BE2C (cell line): ENCODE results near the gene CRYBG2.
A peak's percentile ranks its signal among the peaks of the same experiment; 100 is the strongest.

Experiments
- DNase-seq: peaks from one replicate; pipeline ENCODE4 v3.0.0-alpha.2; 2020
- H3K27me3 ChIP-seq: fragments of 250-450 bp; sonication (Bioruptor Pico); 2 replicates; pipeline ENCODE4 v1.5.1; 2020; ENCODE audit warnings: mild to moderate bottlenecking
- H3K36me3 ChIP-seq: fragments of 250-450 bp; sonication (Bioruptor Pico); 2 replicates; pipeline ENCODE4 v1.5.1; 2020; ENCODE audit warnings: mild to moderate bottlenecking
- H3K4me1 ChIP-seq: fragments of 250-450 bp; sonication (Bioruptor Pico); 2 replicates; pipeline ENCODE4 v1.5.1; 2020
- H3K4me3 ChIP-seq: 2 replicates; pipeline ENCODE4 v1.5.1; 2011; ENCODE audit warnings: low read depth, low read length
- H3K9me3 ChIP-seq: fragments of 250-450 bp; sonication (Bioruptor Pico); 2 replicates; pipeline ENCODE4 v1.5.1; 2020
- TF ChIP-seq, protein P1 (sequence below): IDR thresholded peaks from 2 replicates; pipeline ENCODE4 v1.5.1; 2012; ENCODE audit warnings: mild to moderate bottlenecking, low read depth, low read length

CRYBG2 gene

DNA sequence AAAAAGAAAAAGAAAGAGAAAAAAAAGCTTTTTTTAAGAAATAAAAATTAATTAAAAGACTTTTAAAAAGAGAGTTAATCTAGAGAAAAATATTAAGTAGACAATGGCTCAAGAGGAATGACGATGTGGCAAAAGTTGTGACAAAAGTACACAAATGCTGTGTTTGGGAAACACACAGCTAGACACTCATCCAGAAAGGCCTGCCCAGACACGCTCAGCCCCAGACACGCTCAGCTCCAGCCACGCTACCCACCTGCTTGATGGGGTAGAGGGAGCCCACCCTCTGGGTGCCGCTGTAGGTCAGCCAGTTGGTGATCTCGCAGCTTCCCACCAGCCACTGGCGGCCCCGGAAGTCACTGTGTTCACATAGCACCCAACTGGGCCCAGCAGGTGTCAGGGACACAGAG, 26.0 kb downstream of the CRYBG2 start:
- TF ChIP-seq, protein P1, sequence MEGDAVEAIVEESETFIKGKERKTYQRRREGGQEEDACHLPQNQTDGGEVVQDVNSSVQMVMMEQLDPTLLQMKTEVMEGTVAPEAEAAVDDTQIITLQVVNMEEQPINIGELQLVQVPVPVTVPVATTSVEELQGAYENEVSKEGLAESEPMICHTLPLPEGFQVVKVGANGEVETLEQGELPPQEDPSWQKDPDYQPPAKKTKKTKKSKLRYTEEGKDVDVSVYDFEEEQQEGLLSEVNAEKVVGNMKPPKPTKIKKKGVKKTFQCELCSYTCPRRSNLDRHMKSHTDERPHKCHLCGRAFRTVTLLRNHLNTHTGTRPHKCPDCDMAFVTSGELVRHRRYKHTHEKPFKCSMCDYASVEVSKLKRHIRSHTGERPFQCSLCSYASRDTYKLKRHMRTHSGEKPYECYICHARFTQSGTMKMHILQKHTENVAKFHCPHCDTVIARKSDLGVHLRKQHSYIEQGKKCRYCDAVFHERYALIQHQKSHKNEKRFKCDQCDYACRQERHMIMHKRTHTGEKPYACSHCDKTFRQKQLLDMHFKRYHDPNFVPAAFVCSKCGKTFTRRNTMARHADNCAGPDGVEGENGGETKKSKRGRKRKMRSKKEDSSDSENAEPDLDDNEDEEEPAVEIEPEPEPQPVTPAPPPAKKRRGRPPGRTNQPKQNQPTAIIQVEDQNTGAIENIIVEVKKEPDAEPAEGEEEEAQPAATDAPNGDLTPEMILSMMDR = no peak
- Histone ChIP-seq H3K4me1 (no peaks in the 10 kb centered on the region), H3K27me3 (no peaks in the 10 kb centered on the region), H3K4me3 (no peak overlapping the region), H3K36me3 (no peaks in the 10 kb centered on the region), H3K9me3 (no peaks in the 10 kb centered on the region)
- no peak for DNase-seq

DNA sequence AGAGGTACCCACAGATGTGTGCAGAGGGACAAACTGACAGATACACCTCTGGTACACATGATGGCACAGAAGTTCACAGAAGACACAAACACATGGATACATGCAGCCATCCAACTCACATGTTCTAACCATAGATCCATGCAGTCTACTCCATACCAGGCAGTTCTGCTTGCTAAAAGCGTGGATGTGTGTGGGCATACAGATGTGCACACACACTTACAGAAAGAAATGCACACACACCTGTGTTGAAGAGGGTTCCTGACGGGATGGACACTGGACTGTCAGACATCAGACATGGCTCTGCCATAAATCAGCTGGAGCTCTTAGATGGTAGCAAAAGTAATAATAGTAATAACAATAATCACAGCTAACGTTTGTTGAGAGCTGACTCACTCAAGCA, 29.4 kb downstream of the CRYBG2 start:
- Histone ChIP-seq H3K9me3 (no peaks in the 10 kb centered on the region), H3K4me1 (no peaks in the 10 kb centered on the region), H3K4me3 (no peak overlapping the region), H3K27me3 (no peaks in the 10 kb centered on the region), H3K36me3 (no peaks in the 10 kb centered on the region)
- TF ChIP-seq, protein P1 = no peak
- no peak for DNase-seq

GRCh38 chr1:26323382-26323781, 30.5 kb downstream of the CRYBG2 start:
- H3K36me3 ChIP-seq = no peaks in the 10 kb centered on the region
- no peak overlapping the region for H3K4me3 ChIP-seq
- H3K4me1 ChIP-seq = no peaks in the 10 kb centered on the region
- no peaks in the 10 kb centered on the region for H3K9me3 ChIP-seq
- TF ChIP-seq, protein P1 = no peak
- no peaks in the 10 kb centered on the region for H3K27me3 ChIP-seq
- DNase-seq = no peak

DNA sequence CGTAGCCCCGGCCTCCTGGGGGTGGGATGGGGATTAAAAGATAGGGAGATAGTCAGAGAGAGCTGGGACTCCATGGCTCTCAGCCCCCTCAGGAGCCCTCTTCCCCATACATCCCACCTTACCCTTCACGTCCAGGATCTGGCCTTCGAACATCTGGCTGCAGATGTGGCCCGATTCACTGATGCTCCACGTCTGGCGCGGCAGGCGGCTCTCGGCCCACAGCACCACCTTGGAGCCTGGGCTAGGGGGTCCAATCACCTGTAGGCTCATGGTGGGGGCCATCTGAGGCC, 31.9 kb downstream of the CRYBG2 start:
- Histone ChIP-seq H3K27me3 (no peaks in the 10 kb centered on the region), H3K4me1 (no peaks in the 10 kb centered on the region), H3K4me3 (no peak overlapping the region), H3K9me3 (no peaks in the 10 kb centered on the region), H3K36me3 (no peaks in the 10 kb centered on the region)
- TF ChIP-seq, protein P1 = no peak
- no peak for DNase-seq

GRCh38 chr1:26321315-26322041, 32.5 kb downstream of the CRYBG2 start:
- no peaks in the 10 kb centered on the region for H3K4me1 ChIP-seq
- no peaks in the 10 kb centered on the region for H3K9me3 ChIP-seq
- no peaks in the 10 kb centered on the region for H3K36me3 ChIP-seq
- no peak overlapping the region for H3K4me3 ChIP-seq
- no peaks in the 10 kb centered on the region for H3K27me3 ChIP-seq
- TF ChIP-seq, protein P1 = peak; percentile 70
- DNase-seq = peak; percentile 80

- Histone ChIP-seq H3K4me1 (no peaks in the 10 kb centered on the region), H3K4me3 (no peak overlapping the region)
- TF ChIP-seq, protein P1 = no peak
Observed at GRCh38 chr1:26320896-26321295, 33.0 kb downstream of the CRYBG2 start.

More at GRCh38 chr1:26320896-26321295, 33.0 kb downstream of the CRYBG2 start:
- Histone ChIP-seq H3K36me3 (no peaks in the 10 kb centered on the region), H3K9me3 (no peaks in the 10 kb centered on the region), H3K27me3 (no peaks in the 10 kb centered on the region)
- no peak for DNase-seq
